HEK293T (cell line): ENCODE results near the gene OPA3.

ENCODE experiments used
- ARNT ChIP-seq: fragments of 450-650 bp; IDR thresholded peaks from 2 replicates; pipeline ENCODE4 v1.6.1; 2017; ENCODE audit warnings: mild to moderate bottlenecking
- BHLHE40 ChIP-seq: fragments of 450-650 bp; IDR thresholded peaks from 2 replicates; pipeline ENCODE4 v1.6.1; 2016; ENCODE audit warnings: mild to moderate bottlenecking, moderate library complexity, borderline replicate concordance
- CTBP1 ChIP-seq: fragments of 450-650 bp; IDR thresholded peaks from 2 replicates; pipeline ENCODE4 v1.6.1; 2016; ENCODE audit warnings: borderline replicate concordance
- ELF4 ChIP-seq: fragments of 450-650 bp; IDR thresholded peaks from 2 replicates; pipeline ENCODE4 v1.6.1; 2017; ENCODE audit warnings: antibody characterized with exemption
- FOXA1 ChIP-seq: fragments of 450-650 bp; IDR thresholded peaks from 2 replicates; pipeline ENCODE4 v1.6.1; 2016; ENCODE audit warnings: mild to moderate bottlenecking
- FOXK2 ChIP-seq: fragments of 450-650 bp; IDR thresholded peaks from 2 replicates; pipeline ENCODE4 v1.6.1; 2016; ENCODE audit warnings: mild to moderate bottlenecking
- FOXM1 ChIP-seq: fragments of 450-650 bp; IDR thresholded peaks from 2 replicates; pipeline ENCODE4 v1.6.1; 2017; ENCODE audit warnings: mild to moderate bottlenecking, borderline replicate concordance
- HDGF ChIP-seq: fragments of 450-650 bp; IDR thresholded peaks from 2 replicates; pipeline ENCODE4 v1.6.1; 2017; ENCODE audit warnings: antibody characterized with exemption, borderline replicate concordance
- L3MBTL2 ChIP-seq: fragments of 450-650 bp; conservative IDR thresholded peaks from 2 replicates; pipeline ENCODE4 v1.6.1; 2016; ENCODE audit warnings: mild to moderate bottlenecking
- NFRKB ChIP-seq: fragments of 450-650 bp; IDR thresholded peaks from 2 replicates; pipeline ENCODE4 v1.6.1; 2016; ENCODE audit warnings: mild to moderate bottlenecking, moderate library complexity
- PKNOX1 ChIP-seq: fragments of 450-650 bp; IDR thresholded peaks from 2 replicates; pipeline ENCODE4 v1.6.1; 2016
- SP1 ChIP-seq: fragments of 450-650 bp; IDR thresholded peaks from 2 replicates; pipeline ENCODE4 v1.6.1; 2017
- SUZ12 ChIP-seq: fragments of 450-650 bp; IDR thresholded peaks from 2 replicates; pipeline ENCODE4 v1.6.1; 2016; ENCODE audit warnings: mild to moderate bottlenecking
- TARDBP ChIP-seq: fragments of 450-650 bp; IDR thresholded peaks from 2 replicates; pipeline ENCODE4 v1.6.1; 2016

DNA sequence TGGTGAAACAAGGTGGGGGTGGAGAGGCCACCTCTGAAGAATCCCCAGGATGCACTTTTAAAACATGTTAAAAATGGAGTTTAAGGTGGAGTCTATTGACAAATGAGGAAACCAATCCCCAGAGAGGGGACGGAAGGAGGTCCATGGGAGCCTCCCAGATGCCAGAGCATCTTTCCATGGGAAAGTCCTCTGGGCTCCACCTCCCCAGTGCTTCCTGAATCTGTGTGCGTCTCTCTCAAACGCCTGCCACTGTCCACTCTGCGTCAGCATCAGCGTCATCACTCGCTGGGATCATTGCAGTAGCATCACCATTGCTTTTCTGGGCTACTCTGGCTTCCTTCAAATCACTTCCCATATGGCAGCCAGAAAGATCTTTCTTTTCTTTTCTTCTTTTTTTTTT, 11.2 kb upstream of the OPA3 start:
- no peak for TF ChIP-seq SP1
- no peak for TF ChIP-seq NFRKB
- TF ChIP-seq ELF4: no peak
- TF ChIP-seq FOXM1: no peak
- TF ChIP-seq FOXA1: no peak
- no peak for TF ChIP-seq PKNOX1
- no peak for TF ChIP-seq TARDBP
- TF ChIP-seq BHLHE40: no peak
- TF ChIP-seq FOXK2: no peak
- no peak for TF ChIP-seq SUZ12
- TF ChIP-seq L3MBTL2: no peak
- TF ChIP-seq CTBP1: no peak
- no peak for TF ChIP-seq HDGF
- no peak for TF ChIP-seq ARNT
